Cortex of kidney (tissue), 1 donor: Measurements from ENCODE around the gene GNAO1.
"Not testable (repeated sequence)": the region's sequence is repeated elsewhere in the genome, so short reads cannot be mapped to it uniquely, and the experiment has no call there.

Experiments
- DNase-seq: peaks from one replicate; lab custom pipeline; 2025; lab: John Stamatoyannopoulos, UW

The GNAO1 gene

GRCh38 chr16:56365552-56365951, 174.3 kb downstream of the GNAO1 start:
- no peak for DNase-seq

DNA sequence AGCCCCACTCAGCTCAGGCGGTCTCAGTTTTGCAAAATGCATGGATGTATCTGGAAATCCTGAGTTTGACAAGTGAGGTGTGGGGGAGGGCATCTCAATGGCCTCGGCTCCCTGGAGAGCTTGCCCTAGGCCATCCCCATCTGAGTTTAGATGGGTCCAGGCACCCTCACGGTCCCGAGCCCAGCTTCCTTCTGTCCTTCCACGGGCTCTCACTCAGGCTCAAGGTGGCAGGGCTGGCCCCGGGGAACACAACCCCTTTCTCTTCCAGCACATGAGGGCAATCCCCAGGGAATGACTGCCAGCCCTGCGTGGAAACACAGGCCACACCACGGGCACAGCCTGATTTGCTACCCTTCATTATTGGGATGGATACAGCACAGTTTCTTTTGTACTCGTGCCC, 175.7 kb downstream of the GNAO1 start:
- DNase-seq, result no peak

DNA sequence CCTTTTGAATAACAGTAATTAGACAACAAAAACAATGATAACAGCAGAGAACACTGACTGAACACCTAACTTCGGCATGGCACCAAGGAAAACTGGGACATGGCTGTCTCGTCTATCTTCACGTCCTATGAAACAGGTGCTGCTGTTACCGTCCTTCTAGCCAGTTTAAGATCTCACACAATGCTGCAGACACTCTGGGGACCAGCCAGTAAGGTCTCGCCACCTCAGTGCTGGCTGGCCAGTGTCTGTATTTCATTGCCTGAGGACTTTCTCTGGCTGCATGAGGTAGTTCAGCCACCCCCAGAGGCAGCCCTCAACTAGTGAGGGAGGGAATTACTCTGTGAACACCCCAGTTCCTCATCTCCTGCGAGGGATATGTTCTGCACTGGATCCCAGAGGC, 176.5 kb downstream of the GNAO1 start:
- no peak for DNase-seq

GRCh38 chr16:56368545-56368944, 177.3 kb downstream of the GNAO1 start:
- no peak for DNase-seq

DNA sequence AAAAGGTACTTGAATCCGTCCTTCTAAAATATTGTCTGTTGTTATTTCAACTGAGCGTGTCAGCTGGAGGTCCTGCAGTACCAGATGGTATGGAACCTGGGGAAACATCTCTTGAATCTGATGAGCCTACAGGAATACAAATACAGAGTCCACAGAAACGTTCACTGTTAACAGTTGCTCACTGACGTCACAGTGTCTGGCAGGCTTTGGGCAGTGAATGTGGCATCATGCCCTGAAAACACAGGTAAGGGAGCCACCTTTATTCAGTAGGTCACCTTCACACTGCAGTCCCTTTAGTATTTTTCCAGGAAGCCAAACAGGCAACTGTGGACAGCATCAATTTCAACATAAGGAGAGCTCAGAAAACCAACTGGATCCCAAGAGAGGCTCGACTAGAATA, 177.9 kb downstream of the GNAO1 start:
- DNase-seq, result no peak

GRCh38 chr16:56370185-56370874, 179.0 kb downstream of the GNAO1 start:
- no peak for DNase-seq

- no peak for DNase-seq
Measured at GRCh38 chr16:56370875-56371659, 179.8 kb downstream of the GNAO1 start.

DNA sequence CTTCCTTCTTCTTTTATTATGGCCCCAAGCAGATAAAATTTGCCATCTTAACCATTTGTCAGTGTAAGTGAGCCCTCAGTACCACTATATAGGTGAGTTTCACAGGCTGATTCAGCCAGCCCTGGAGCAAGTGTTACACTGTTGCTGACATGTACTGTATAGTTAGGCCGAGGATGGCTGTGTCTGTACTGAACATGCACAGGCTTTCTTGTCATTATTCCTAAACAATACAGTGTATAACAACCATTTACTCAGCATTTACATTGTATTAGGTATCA, 180.3 kb downstream of the GNAO1 start:
- DNase-seq, result no peak

GRCh38 chr16:56372013-56372634, 180.8 kb downstream of the GNAO1 start:
- DNase-seq, result no peak

- no peak for DNase-seq
Measured at GRCh38 chr16:56373003-56373402, 181.7 kb downstream of the GNAO1 start.

- not testable (repeated sequence) for DNase-seq
Measured at GRCh38 chr16:56375792-56376191, 184.5 kb downstream of the GNAO1 start.

DNA sequence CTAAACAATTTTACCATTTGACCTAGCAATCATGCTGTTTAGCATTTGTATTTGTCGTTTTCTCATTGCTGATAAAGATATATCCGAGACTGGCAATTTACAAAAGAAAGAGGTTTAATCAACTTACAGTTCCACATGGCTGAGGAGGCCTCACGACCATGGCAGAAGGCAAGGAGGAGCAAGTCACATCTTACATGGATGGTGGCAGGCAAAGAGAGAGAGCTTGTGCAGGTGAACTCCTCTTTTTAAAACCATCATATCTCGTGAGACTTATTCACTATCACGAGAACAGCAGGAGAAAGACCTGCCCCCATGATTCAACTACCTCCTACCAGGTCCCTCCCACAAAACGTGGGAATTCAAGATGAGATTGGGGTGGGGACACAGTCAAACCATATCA, 187.8 kb downstream of the GNAO1 start:
- not testable (repeated sequence) for DNase-seq

GRCh38 chr16:56380778-56381485, 189.6 kb downstream of the GNAO1 start:
- DNase-seq, result not testable (repeated sequence)

GRCh38 chr16:56382459-56382858, 191.2 kb downstream of the GNAO1 start:
- no peak for DNase-seq

GRCh38 chr16:56382901-56383355, 191.6 kb downstream of the GNAO1 start:
- no peak for DNase-seq

GRCh38 chr16:56384074-56384721, 192.9 kb downstream of the GNAO1 start:
- DNase-seq, result no peak

DNA sequence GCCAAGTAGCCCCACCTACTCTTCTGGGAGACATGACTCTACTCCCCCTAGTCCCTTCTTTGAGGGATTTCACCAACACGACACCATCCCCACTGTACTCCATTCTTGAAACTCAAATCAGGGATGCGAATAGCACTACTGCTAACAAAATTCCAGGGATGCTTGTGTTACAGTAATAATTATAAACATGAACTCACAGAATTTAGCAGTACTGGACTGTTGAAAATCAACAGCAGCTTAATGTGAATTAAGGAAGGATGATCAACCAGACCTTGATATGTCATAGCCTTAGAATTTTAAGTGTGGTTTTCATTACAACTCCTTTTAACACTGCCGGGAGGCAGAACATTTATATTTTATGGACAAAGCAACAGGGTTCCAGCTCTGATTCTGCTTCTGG, 196.1 kb downstream of the GNAO1 start:
- DNase-seq, result no peak

- DNase-seq, result no peak
Measured at GRCh38 chr16:56388209-56388608, 196.9 kb downstream of the GNAO1 start.

- DNase-seq, result no peak
Measured at GRCh38 chr16:56389554-56389953, 198.3 kb downstream of the GNAO1 start.

- DNase-seq, result not testable (repeated sequence)
Measured at GRCh38 chr16:56396724-56397123, 205.4 kb downstream of the GNAO1 start.

DNA sequence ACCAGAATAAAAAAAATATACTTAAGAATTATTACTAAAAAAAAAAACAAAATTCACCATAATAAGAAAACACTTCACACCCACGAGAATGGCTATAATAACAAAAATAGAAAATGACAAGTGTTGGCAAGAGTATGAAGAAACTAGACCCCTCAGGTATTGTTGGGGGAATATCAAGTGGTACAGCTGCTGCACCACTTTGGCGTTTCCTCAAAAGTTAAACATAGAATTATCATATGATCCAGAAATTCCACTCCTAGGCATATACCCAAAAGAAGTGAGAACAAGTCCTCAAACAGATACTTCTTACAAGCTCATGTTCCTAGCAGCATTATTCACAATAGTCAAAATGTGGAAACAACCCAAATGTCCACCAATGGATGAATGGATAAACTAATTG, 207.8 kb downstream of the GNAO1 start:
- no peak for DNase-seq

- no peak for DNase-seq
Measured at GRCh38 chr16:56399486-56399885, 208.2 kb downstream of the GNAO1 start.
